Cardiac ventricle fibroblast (primary cell): Measurements from ENCODE around the gene CKAP2L. TPM values are rescaled to one million over a fixed set of nuclear protein-coding genes. Genes with fewer than 3 reads are reported as not detected.

ENCODE experiments used
- total RNA-seq: library from RNA; depleted of rRNA; stranded (reverse); fragments of >200 nt; gene quantifications from 2 replicates; pipeline ENCODE4 v1.2.3, GENCODE V29; 2015

Gene CKAP2L
- 0.81 and 1.9 TPM in 2 replicates for total RNA-seq

DNA sequence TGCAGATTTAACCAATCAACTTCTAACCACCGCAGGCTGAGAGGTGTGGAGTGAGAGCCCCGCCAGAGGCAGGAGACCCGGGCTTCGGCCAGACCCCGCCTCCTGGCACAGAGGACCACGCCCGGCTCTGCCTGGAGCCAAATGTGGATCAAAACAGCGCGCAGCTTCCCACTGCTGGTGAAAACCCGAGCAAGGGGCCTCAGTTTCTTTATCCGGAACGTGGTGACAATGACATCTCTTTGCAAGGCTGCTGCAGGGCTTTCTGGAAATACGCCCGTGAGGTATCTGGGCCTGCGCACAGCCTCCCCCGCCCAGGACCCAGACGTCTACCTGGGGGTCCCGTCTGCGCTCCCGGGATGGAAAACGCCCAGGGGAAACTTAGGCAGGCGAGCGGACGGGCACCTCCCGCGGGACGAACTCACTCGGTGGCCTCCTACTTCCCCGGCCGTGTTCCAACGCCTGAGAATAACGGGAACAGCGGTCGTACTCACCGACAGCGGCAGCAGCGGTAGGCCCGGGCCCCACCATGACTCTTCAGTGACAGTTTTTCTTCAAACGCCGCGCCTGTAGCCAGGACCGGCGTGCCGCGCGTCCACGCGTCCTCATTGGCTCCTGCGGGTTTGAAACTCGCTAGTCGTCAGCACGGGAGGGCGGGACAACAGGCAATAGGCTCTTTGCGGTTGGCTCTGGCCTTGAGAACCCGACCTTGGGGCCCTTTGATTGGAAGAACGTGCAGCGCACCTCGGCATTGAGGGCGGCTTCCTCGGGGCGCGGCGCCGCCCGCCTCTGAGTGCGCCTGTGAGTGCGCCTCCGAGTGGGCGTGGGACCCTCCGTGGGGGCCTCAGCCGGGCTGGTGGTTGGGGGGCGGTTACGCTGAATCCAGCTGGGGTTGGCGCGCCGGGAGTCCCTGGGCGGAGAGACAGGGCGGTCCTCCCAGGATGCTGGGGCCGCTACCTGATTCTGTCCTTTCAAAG, at the start of gene CKAP2L:
Gene CKAP2L, minus strand, starts transcription at position 539 of the 974 bp plus-strand sequence. Its CDS starts 11 bp downstream, at position 528.

GRCh38 chr2:112784199-112785189, 20.1 kb upstream of the CKAP2L start, which contains the start of gene IL1A:
Gene IL1A, minus strand, starts transcription at chr2:112784493. Its CDS starts 723 bp downstream, at chr2:112783770.

DNA sequence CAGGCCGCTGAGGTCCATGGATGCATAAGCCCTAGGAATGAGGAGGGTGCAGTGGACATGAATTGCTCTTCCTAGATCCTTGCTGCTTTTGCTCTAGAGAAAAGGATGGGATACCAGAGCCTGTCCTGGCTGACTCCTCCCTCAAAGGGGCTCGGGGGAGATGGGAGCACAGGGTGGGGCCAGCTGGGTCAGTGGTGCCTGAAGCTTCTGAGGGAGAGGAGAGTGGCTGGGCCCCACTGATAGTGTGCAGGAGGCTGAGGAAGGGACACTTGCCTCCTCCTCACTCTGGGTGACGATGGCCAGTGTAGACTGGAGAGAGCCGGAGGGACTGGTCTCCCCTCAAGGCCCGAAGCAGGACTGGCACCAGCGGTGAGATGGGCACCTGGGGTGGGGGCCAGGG, 43.6 kb downstream of the CKAP2L start, which contains the start of gene NT5DC4:
Gene NT5DC4, plus strand, starts transcription at position 236 of the 400 bp plus-strand sequence. Its CDS starts 60 bp downstream, at position 296.

Other genes with a start within 250 kb of the CKAP2L start
- 10.5 and 11.0 TPM in 2 replicates for gene POLR1B, start 222.1 kb downstream of the CKAP2L start, total RNA-seq
- 9.5 and 14.4 TPM in 2 replicates for gene CHCHD5, start 180.0 kb downstream of the CKAP2L start, total RNA-seq
- gene SLC20A1, start 118.7 kb downstream of the CKAP2L start, total RNA-seq, result 112 TPM in 2 replicates
- 0.12 TPM in 1 of 2 replicates, not detected in the other for gene NT5DC4, start 43.6 kb downstream of the CKAP2L start, total RNA-seq
- 0.05 TPM in 1 of 2 replicates, not detected in the other for gene IL1A, start 19.9 kb upstream of the CKAP2L start, total RNA-seq
- gene IL1B, start 72.2 kb upstream of the CKAP2L start, total RNA-seq, result 0.25 and 0.44 TPM in 2 replicates
- not detected in 2 replicates for gene IL37, start 146.6 kb upstream of the CKAP2L start, total RNA-seq
- not detected in 2 replicates for gene IL36G, start 213.4 kb upstream of the CKAP2L start, total RNA-seq
- gene IL36A, start 240.8 kb upstream of the CKAP2L start, total RNA-seq, result not detected in 2 replicates